ENCODE measurements around the gene TUBGCP4. TPM values are rescaled to one million over a fixed set of nuclear protein-coding genes. Genes with fewer than 3 reads are reported as not detected.

The TUBGCP4 gene
- total RNA-seq, 1 experiment from 2014 or later: 38.6 TPM

GRCh38 chr15:43410572-43411214 lies 39.8 kb downstream of the TUBGCP4 start:
- RAD21 ChIA-PET (ENCODE audit: low non-redundant PET in 1 of 2, low total read pairs in 2 of 2, uncharacterized antibody in 2 of 2, unreplicated experiment in 2 of 2): no interaction called here
- Histone ChIP-seq H3K36me3 (ENCODE audit: control insufficient read depth in 1 of 2, insufficient read depth in 2 of 2, low read length in 2 of 2) (peaks cover 46 to 68% of the 10 kb centered on the region in 2 experiments; a peak in 3 of 4 replicates), H2AFZ (ENCODE audit: low read depth, low read length, poor library complexity, severe bottlenecking) (no peak overlapping the region), H3K9me3 (ENCODE audit: control insufficient read depth in 1 of 2, insufficient read depth in 1 of 2, low read depth in 1 of 2, low read length in 2 of 2) (no peaks in the 10 kb centered on the region), H3K79me2 (ENCODE audit: insufficient read depth, low read length) (no peaks in the 10 kb centered on the region), H3K4me1 (ENCODE audit: control insufficient read depth in 1 of 2, insufficient read depth in 2 of 2, low read length in 2 of 2) (no peaks in the 10 kb centered on the region), H3K27ac (ENCODE audit: low read depth, low read length) (no peak overlapping the region), H3K4me3 (replicated peaks in 1 of 2; ENCODE audit: low read depth in 1 of 2, low read length in 2 of 2) (no peak overlapping the region), H3K9me2 (ENCODE audit: insufficient read depth) (no peaks in the 10 kb centered on the region), H3K4me2 (ENCODE audit: low read length) (no peak overlapping the region), H3K27me3 (ENCODE audit: insufficient read depth, low read length) (no peaks in the 10 kb centered on the region), H3K9ac (ENCODE audit: low read length) (no peak overlapping the region), H4K20me1 (ENCODE audit: insufficient read depth) (no peaks in the 10 kb centered on the region)
- no peak for DNase-seq (ENCODE audit: low read depth, low spot score)
- intact Hi-C loops (cut with micrococcal nuclease): no loop called here
- BruUV-seq (replicated peaks): no TSS peak
- TF ChIP-seq FOSL1 (IDR thresholded peaks at IDR 0.05; ENCODE audit: low read depth): no peak
- POLR2A ChIA-PET: no interaction called here
- CTCF ChIA-PET: no interaction called here
- no peak for ATAC-seq

GRCh38 chr15:43412096-43412495 lies 41.2 kb downstream of the TUBGCP4 start:
- no peaks in the 10 kb centered on the region for H3K9me2 ChIP-seq (ENCODE audit: insufficient read depth)
- ChIA-PET POLR2A (no interaction called here), CTCF (no interaction called here), RAD21 (ENCODE audit: low non-redundant PET in 1 of 2, low total read pairs in 2 of 2, uncharacterized antibody in 2 of 2, unreplicated experiment in 2 of 2) (no interaction called here)
- intact Hi-C loops (cut with micrococcal nuclease): no loop called here
- no peaks in the 10 kb centered on the region for H3K4me1 ChIP-seq (ENCODE audit: control insufficient read depth in 1 of 2, insufficient read depth in 2 of 2, low read length in 2 of 2)
- H3K27ac ChIP-seq (ENCODE audit: low read depth, low read length): no peak overlapping the region
- peaks cover 39 to 65% of the 10 kb centered on the region in 2 experiments; a peak in 3 of 4 replicates for H3K36me3 ChIP-seq (ENCODE audit: control insufficient read depth in 1 of 2, insufficient read depth in 2 of 2, low read length in 2 of 2)
- H4K20me1 ChIP-seq (ENCODE audit: insufficient read depth): no peaks in the 10 kb centered on the region
- ATAC-seq: no peak
- no peaks in the 10 kb centered on the region for H3K79me2 ChIP-seq (ENCODE audit: insufficient read depth, low read length)
- no peaks in the 10 kb centered on the region for H3K9me3 ChIP-seq (ENCODE audit: control insufficient read depth in 1 of 2, insufficient read depth in 1 of 2, low read depth in 1 of 2, low read length in 2 of 2)
- no peak overlapping the region for H3K4me3 ChIP-seq (replicated peaks in 1 of 2; ENCODE audit: low read depth in 1 of 2, low read length in 2 of 2)
- DNase-seq (ENCODE audit: low read depth, low spot score): no peak
- no peak overlapping the region for H3K4me2 ChIP-seq (ENCODE audit: low read length)
- no TSS peak for BruUV-seq (replicated peaks)
- H3K9ac ChIP-seq (ENCODE audit: low read length): no peak overlapping the region
- TF ChIP-seq FOSL1 (IDR thresholded peaks at IDR 0.05; ENCODE audit: low read depth) (no peak), POLR2A (IDR thresholded peaks at IDR 0.05; ENCODE audit: borderline replicate concordance, extremely low read depth, insufficient read depth, insufficient read length) (no peak)
- H2AFZ ChIP-seq (ENCODE audit: low read depth, low read length, poor library complexity, severe bottlenecking): no peak overlapping the region
- H3K27me3 ChIP-seq (ENCODE audit: insufficient read depth, low read length): no peaks in the 10 kb centered on the region

- Histone ChIP-seq H3K9ac (ENCODE audit: low read length) (no peak overlapping the region), H3K4me1 (ENCODE audit: control insufficient read depth in 1 of 2, insufficient read depth in 2 of 2, low read length in 2 of 2) (no peaks in the 10 kb centered on the region), H3K9me2 (ENCODE audit: insufficient read depth) (no peaks in the 10 kb centered on the region), H3K36me3 (ENCODE audit: control insufficient read depth in 1 of 2, insufficient read depth in 2 of 2, low read length in 2 of 2) (peaks cover 26 to 50% of the 10 kb centered on the region in 2 experiments; a peak in 3 of 4 replicates), H3K27me3 (ENCODE audit: insufficient read depth, low read length) (no peaks in the 10 kb centered on the region), H3K79me2 (ENCODE audit: insufficient read depth, low read length) (no peaks in the 10 kb centered on the region), H3K27ac (ENCODE audit: low read depth, low read length) (no peak overlapping the region), H4K20me1 (ENCODE audit: insufficient read depth) (no peaks in the 10 kb centered on the region), H3K4me3 (replicated peaks in 1 of 2; ENCODE audit: low read depth in 1 of 2, low read length in 2 of 2) (no peak overlapping the region), H3K9me3 (ENCODE audit: control insufficient read depth in 1 of 2, insufficient read depth in 1 of 2, low read depth in 1 of 2, low read length in 2 of 2) (no peaks in the 10 kb centered on the region), H3K4me2 (ENCODE audit: low read length) (no peak overlapping the region), H2AFZ (ENCODE audit: low read depth, low read length, poor library complexity, severe bottlenecking) (no peak overlapping the region)
- no TSS peak for BruUV-seq (replicated peaks)
- intact Hi-C loops (cut with micrococcal nuclease): no loop called here
- POLR2A ChIA-PET: no interaction called here
- RAD21 ChIA-PET (ENCODE audit: low non-redundant PET in 1 of 2, low total read pairs in 2 of 2, uncharacterized antibody in 2 of 2, unreplicated experiment in 2 of 2): no interaction called here
- CTCF ChIA-PET: no interaction called here
- DNase-seq (ENCODE audit: low read depth, low spot score) (no peak), ATAC-seq (no peak)
- no peak for TF ChIP-seq ZNF274 (IDR thresholded peaks at IDR 0.05; ENCODE audit: low read depth, low read length)
- no peak for TF ChIP-seq EZH2 (IDR thresholded peaks at IDR 0.05)
- no peak for TF ChIP-seq ZFX (IDR thresholded peaks at IDR 0.05)
- no peak for TF ChIP-seq SRF (IDR thresholded peaks at IDR 0.05; ENCODE audit: low read depth)
- TF ChIP-seq EZH2phosphoT487 (IDR thresholded peaks at IDR 0.05; ENCODE audit: borderline replicate concordance): no peak
- no peak for TF ChIP-seq FOSL1 (IDR thresholded peaks at IDR 0.05; ENCODE audit: low read depth)
- no peak for TF ChIP-seq CBX3 (IDR thresholded peaks at IDR 0.05; ENCODE audit: low read depth)
- TF ChIP-seq CEBPB (IDR thresholded peaks at IDR 0.05; ENCODE audit: low read depth): no peak
- no peak for TF ChIP-seq CTCF (IDR thresholded peaks at IDR 0.05 in 2 of 3, conservative IDR thresholded peaks at IDR 0.05 in 1 of 3; ENCODE audit: borderline replicate concordance in 1 of 3, insufficient read depth in 1 of 3, low read depth in 2 of 3, low read length in 2 of 3)
- TF ChIP-seq ELF1 (IDR thresholded peaks at IDR 0.05; ENCODE audit: borderline replicate concordance, low read depth): no peak
Measured at GRCh38 chr15:43414196-43414595, 43.3 kb downstream of the TUBGCP4 start.
